Hematopoietic multipotent progenitor cell treated with erythropoietin and hydrocortisone succinate and interleukin-3 and kit ligand, for 8 days (in vitro differentiated cells): Measurements from ENCODE around the gene DOCK11.
"Not testable (repeated sequence)": the region's sequence is repeated elsewhere in the genome, so short reads cannot be mapped to it uniquely, and the experiment has no call there.

ENCODE experiments used
- DNase-seq: peaks from one replicate; pipeline ENCODE4 v3.0.0-alpha.2; 2015

The DOCK11 gene

GRCh38 chrX:118577041-118577440 is 81.4 kb downstream of the DOCK11 start:
- no peak for DNase-seq

- DNase-seq = no peak
Observed at GRCh38 chrX:118579417-118579816, 83.8 kb downstream of the DOCK11 start.

DNA sequence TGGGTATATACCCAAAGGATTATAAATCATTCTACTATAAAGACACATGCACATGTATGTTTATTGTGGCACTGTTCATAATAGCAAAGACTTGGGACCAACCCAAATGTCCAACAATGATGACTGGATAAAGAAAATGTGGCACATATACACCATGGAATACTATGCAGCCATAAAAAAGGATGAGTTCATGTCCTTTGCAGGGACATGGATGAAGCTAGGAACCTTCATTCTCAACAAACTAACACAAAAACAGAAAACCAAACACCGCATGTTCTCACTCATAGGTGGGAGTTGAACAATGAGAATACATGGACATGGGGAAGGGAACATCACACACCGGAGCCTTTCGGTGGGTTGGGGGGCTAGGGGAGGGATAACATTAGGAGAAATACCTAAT is 87.3 kb downstream of the DOCK11 start:
- not testable (repeated sequence) for DNase-seq

- DNase-seq = no peak
Observed at GRCh38 chrX:118583781-118584180, 88.2 kb downstream of the DOCK11 start.

DNA sequence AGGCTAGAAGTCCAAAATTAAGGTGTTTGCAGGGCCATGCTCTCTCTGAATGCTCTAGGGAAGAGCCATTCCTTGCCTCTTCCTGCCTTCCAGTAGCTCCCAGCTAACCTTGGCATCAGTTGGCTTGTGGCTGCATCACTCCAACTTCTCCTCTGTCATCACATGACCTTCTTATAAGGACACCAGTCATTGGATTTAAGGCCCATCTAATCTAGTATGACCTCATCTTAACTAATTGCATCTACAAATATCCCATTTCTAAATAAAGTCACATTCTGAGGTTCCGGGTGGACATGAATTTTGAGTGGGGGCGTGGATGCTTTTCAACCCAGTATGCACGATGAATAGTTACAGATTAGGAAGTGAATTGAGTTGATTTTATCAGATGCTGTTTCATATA is 89.7 kb downstream of the DOCK11 start:
- no peak for DNase-seq

DNA sequence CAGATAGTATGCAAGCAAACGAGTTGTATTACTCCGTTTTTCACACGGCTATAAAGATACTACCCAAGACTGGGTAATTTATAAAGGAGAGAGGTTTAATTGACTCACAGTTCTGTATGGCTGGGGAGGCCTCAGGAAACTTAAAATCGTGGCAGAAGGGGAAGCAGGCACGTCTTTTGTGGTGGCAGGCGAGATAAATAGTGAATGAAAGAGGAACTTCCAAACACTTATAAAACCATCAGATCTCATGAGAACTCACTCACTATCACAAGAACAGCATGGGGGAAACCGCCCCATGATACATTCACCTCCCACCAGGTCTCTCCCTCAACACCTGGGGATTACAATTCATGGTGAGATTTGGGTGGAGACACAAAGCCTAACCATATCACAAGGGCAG is 90.6 kb downstream of the DOCK11 start:
- not testable (repeated sequence) for DNase-seq

- DNase-seq = no peak
Observed at GRCh38 chrX:118588715-118589114, 93.1 kb downstream of the DOCK11 start.

DNA sequence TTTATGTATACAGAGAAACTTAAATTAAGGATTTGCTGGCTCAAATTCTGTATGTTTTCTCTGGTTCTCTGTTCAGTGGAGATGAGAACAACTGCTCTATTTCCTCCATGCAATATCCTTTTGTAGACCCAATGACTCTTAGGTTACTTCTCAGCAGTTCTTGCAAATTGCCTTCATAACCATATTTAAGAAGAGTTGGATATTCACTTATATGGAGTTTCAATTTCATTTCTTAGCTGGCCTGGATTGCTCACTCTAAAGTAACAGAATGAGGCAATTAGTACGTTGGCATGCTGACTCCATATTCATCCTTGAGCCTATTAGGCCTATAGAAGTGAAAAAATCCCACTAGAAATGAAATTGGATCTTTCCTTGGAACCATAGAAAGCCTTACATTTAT is 93.6 kb downstream of the DOCK11 start:
- DNase-seq = no peak

DNA sequence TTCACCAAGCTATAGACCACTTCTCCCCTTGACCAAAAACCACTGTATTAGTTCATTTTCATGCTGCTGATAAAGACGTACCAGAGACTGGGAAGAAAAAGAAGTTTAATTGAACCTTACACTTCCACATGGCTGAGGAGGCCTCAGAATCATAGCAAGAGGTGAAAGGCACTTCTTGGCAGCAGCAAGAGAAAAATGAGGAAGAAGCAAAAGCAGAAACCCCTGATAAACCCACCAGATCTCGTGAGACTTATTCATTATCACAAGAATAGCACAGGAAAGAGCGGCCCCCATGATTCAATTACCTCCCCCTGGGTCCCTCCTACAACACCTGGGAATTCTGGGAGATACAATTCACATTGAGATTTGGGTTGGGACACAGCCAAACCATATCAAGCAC is 97.8 kb downstream of the DOCK11 start:
- no peak for DNase-seq

DNA sequence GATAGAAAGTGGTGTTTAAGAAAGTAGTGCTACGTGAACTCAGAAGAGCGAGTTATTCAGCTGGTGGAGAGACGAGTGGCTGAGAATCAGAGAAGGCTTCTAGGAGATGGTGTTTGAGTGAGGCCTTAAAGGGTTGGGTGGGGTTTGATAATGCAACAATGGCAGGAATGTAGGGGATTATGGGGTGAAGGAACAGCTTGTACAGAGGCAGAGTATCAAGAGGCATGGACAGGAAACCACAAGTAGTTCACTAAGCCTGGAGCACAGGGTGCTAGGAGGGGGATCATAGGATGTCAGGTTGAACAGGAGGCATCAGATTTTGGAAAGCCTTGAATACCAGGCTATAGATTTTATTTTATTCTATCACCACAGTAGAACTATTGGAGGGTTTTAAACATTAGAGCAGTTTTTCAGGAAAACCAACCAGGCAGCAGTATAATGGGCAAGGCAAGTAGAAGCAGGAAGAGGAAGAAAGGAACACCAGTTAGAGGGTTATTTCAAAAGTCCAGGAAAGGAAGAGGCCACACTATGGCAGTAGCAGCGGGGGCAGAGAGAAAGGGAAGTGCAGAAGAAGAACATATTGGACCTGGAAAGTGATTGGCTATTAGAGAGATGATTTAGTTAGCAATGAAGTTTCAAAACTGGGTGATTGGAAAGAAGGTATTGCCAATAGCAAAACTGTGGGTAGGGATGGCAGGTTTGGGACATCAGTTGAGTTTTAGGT is 99.2 kb downstream of the DOCK11 start:
- no peak for DNase-seq

DNA sequence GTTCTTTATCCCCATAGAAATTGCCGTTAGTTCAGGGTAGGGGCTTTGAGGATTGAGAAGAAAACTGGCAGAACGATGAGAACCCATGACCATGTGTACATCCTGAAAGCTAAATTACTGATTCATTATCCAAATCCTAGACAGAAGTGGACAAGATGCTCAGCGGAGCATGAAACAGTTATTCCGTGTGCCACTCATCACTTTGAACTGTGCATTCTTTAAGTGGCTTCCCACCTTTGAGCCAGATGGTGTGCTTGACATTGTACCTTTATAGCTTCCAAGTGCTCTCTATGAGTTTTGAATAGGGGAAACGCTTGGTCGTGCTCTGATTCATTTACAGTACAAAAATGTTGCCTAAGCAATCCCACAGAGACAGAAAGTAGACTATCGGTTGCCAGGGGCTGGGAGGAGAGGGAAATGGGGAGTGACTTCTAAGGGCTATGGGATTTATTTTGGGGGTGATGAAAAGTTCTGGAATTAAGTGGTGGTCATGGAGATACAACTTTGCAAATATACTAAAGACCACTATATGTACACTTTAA is 100.0 kb downstream of the DOCK11 start:
- DNase-seq = no peak

DNA sequence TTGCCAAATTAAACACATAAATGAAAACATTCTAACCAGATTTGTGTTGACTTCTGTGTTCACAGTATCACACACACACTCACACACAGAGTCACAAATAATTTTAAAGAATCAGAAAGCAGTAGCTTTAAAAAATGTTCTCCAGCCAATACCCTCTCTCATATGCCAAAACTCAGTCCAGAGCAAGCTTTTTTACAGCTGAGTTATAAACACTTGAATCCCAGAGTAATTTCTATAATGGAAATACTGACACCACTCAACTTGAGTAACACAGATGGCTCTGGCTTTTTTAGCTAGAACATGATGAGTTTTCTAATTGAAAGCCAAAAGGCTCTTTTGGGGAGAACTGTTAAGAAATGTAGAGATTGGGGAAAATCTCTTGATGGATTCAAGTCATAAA is 100.8 kb downstream of the DOCK11 start:
- DNase-seq = no peak

DNA sequence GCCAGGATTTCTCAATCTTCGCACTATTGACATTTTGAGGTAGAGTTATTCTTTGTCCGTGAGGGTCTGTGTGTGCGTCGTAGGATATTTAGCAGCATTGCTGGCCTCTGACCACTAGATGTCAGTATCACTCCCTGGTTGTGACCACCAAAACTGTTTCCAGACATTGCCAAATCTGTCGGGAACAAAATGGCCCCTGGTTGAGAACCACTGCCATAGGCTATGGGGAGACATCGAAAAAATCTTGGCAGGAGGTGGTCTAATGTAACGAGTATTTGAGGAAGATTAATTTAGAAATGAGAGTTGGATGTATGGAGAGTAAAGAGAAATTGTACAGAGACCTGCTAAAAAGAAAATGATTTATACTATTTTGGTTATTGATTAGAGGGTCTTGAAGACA is 108.4 kb downstream of the DOCK11 start:
- peak; percentile 68 for DNase-seq

GRCh38 chrX:118612290-118612689 is 116.7 kb downstream of the DOCK11 start:
- no peak for DNase-seq

DNA sequence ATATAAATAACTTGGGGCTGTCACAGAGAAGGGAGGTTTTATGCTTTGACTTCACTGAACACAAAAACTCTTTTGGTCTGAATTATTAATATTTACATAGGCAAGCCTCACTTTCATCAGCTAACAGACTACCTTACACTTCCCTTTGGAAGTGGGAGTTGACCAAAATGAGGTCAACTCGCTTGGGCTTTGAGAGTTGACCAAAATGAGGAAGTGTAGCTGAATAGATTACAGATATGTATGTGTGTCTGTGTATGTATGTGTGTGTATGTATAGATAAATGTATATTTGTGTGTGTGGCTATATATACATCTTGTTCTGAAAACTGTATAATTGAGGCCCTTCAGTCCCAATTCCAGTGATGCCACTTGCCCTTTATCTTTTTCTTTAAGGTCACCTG is 118.5 kb downstream of the DOCK11 start:
- peak; percentile 34 for DNase-seq

- DNase-seq = no peak
Observed at GRCh38 chrX:118615141-118615540, 119.5 kb downstream of the DOCK11 start.

- no peak for DNase-seq
Observed at GRCh38 chrX:118621081-118621759, 125.6 kb downstream of the DOCK11 start.

DNA sequence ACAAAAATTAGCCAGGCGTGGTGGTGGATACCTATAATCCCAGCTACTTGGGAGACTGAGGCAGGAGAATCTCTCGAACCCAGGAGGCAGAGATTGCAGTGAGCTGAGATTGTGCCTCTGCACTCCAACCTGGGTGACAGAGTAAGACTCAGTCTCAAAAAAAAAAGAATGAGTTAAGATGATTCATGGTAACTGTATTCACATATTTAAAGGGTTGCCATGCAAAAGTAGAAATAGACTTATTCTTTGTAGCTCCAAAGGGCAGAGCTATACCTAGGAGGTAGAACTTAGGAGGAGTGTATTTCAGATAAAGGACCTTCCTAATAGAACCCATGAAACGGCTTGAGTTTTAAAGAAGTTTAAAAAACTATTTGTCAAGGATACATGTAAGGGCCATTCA is 127.4 kb downstream of the DOCK11 start:
- DNase-seq = no peak

DNA sequence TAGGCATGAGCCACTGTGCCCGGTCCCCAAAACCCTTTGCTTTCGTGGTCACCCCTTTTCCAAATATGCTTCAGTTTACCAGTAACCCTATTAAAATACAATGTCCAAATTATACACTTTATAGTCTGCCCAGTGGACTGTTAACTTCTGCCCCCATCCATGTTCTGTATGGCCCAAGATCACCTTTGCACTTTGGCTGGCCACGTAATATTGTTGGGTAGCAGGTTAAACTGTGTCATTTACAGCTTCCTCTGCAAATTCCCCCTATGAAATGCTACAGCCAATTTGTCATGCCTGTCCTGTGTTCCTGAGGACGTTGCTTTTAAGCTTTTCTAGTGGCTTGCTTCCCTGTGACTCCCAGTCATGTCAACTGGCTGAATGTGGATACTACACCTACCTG is 130.7 kb downstream of the DOCK11 start:
- no peak for DNase-seq

- DNase-seq = peak; percentile 13
Observed at GRCh38 chrX:118627084-118627758, 131.6 kb downstream of the DOCK11 start.

GRCh38 chrX:118630848-118631247 is 135.2 kb downstream of the DOCK11 start:
- DNase-seq = no peak

GRCh38 chrX:118631586-118631985 is 136.0 kb downstream of the DOCK11 start:
- DNase-seq = peak; percentile 17

- peak; percentile 15 for DNase-seq
Observed at GRCh38 chrX:118632862-118633261, 137.2 kb downstream of the DOCK11 start.

DNA sequence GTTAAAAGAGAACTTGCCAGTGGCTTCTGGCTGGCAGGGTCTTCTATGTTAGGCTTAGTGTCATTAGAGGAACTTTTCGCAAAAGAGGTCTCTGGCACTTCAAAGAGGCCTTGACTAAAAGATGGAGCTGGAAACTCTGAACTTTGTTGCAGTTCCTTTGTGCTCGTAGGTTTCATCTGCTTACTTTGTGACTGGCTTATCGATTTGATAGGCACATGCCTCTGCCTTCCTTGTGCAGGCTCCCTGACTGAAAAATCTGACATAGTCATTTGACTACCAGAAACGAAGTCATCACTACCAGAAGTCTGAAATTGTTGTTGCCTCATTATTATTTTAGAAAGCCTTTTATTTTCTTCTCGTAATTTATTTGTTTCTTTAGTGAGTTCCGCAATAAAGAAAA is 137.9 kb downstream of the DOCK11 start:
- no peak for DNase-seq
